A673 (cell line): Measurements from ENCODE around the gene FOXC2. TPM values are rescaled to one million over a fixed set of nuclear protein-coding genes. Genes with fewer than 3 reads are reported as not detected.

Experiments used
- BruUV-seq: library from RNA; stranded (reverse); fragments of 400-500 nt; replicated peaks from 2 replicates; lab custom pipeline; 2021; lab: Mats Ljungman, UMichigan
- CTCF ChIA-PET: fragments of 300-600 bp; sonication (Branson Sonifier 250); formaldehyde crosslinking; loops from one replicate; lab custom pipeline; 2022; ENCODE audit warnings: antibody characterized with exemption; lab: Charles Lee
- POLR2A ChIA-PET: fragments of 300-600 bp; sonication (Branson Sonifier 250); formaldehyde crosslinking; loops from one replicate; lab custom pipeline; 2022; ENCODE audit warnings: antibody characterized with exemption; ENCODE audit not compliant: low non-redundant PET; lab: Charles Lee
- DNase-seq: peaks from one replicate; pipeline ENCODE4 v3.0.0-alpha.2; 2015; ENCODE audit warnings: low spot score
- H3K27ac ChIP-seq: fragments of 200-600 bp; sonication (generic); 2 replicates; pipeline ENCODE4 v1.5.1; 2016; ENCODE audit warnings: mixed run types, low read depth, mild to moderate bottlenecking, mixed read lengths, antibody characterized with exemption, low read length; ENCODE audit not compliant: poor library complexity, severe bottlenecking
- H3K27me3 ChIP-seq: fragments of 200-600 bp; sonication (generic); replicated peaks from 2 replicates; pipeline ENCODE4 v1.6.1; 2017; ENCODE audit warnings: mixed run types, low read depth, mild to moderate bottlenecking, mixed read lengths, antibody characterized with exemption, low read length; ENCODE audit not compliant: insufficient read depth, poor library complexity
- H3K36me3 ChIP-seq: fragments of 200-600 bp; sonication (generic); 2 replicates; pipeline ENCODE4 v1.6.1; 2016; ENCODE audit warnings: mixed run types, mild to moderate bottlenecking, mixed read lengths, antibody characterized with exemption, low read length; ENCODE audit not compliant: insufficient read depth, poor library complexity, severe bottlenecking
- H3K4me1 ChIP-seq: fragments of 200-600 bp; sonication (generic); 2 replicates; pipeline ENCODE4 v1.6.1; 2017; ENCODE audit warnings: mixed run types, mild to moderate bottlenecking, mixed read lengths, antibody characterized with exemption, low read length; ENCODE audit not compliant: insufficient read depth, poor library complexity, severe bottlenecking
- H3K4me3 ChIP-seq: fragments of 200-600 bp; sonication (generic); 2 replicates; pipeline ENCODE4 v1.5.1; 2016; ENCODE audit warnings: low read depth, mixed run types, mild to moderate bottlenecking, mixed read lengths, low read length; ENCODE audit not compliant: poor library complexity, severe bottlenecking
- H3K9me3 ChIP-seq: fragments of 200-600 bp; sonication (generic); 2 replicates; pipeline ENCODE4 v1.6.1; 2016; ENCODE audit warnings: mixed run types, low read depth, mild to moderate bottlenecking, mixed read lengths, antibody characterized with exemption, low read length; ENCODE audit not compliant: poor library complexity, severe bottlenecking
- CTCF ChIP-seq: fragments of 300-800, 200-600 bp; sonication (generic); conservative IDR thresholded peaks from 2 replicates; pipeline ENCODE4 v1.5.1; 2017; ENCODE audit warnings: low read depth, mild to moderate bottlenecking, antibody characterized with exemption, low read length, moderate library complexity, mixed read lengths
- EZH2 ChIP-seq: fragments of 200-600 bp; sonication (generic); IDR thresholded peaks from 2 replicates; pipeline ENCODE4 v1.6.1; 2017; ENCODE audit warnings: borderline replicate concordance, low read depth, mild to moderate bottlenecking, mixed read lengths, antibody characterized with exemption, low read length; ENCODE audit not compliant: poor library complexity, severe bottlenecking
- intact Hi-C: fragments of 100-400 bp; cut with micrococcal nuclease; formaldehyde crosslinking; loops from one replicate; pipeline ENCODE4 v1.10.0; 2022; ENCODE audit not compliant: unreplicated experiment
- total RNA-seq: library from RNA; stranded (reverse); gene quantifications from 2 replicates; pipeline ENCODE4 v1.2.3, GENCODE V29; 2021

The FOXC2 gene
- total RNA-seq, 1 experiment from 2014 or later = 0.34 TPM

- H3K9me3 ChIP-seq = no peaks in the 10 kb centered on the region
- CTCF ChIA-PET = no interaction called here
- no peak for DNase-seq
- no peaks in the 10 kb centered on the region for H3K36me3 ChIP-seq
- H3K27me3 ChIP-seq = peaks cover 75% of the 10 kb centered on the region
- H3K4me3 ChIP-seq = no peak overlapping the region
- TF ChIP-seq CTCF (no peak), EZH2 (no peak)
- no peaks in the 10 kb centered on the region for H3K4me1 ChIP-seq
- POLR2A ChIA-PET = no interaction called here
- H3K27ac ChIP-seq = no peak overlapping the region
- BruUV-seq = no TSS peak
- intact Hi-C loops = no loop called here
Observed at GRCh38 chr16:86524029-86524428, 42.6 kb upstream of the FOXC2 start.

GRCh38 chr16:86525696-86526095 lies 40.9 kb upstream of the FOXC2 start:
- H3K27me3 ChIP-seq = peaks cover 61% of the 10 kb centered on the region
- BruUV-seq = no TSS peak
- H3K27ac ChIP-seq = no peak overlapping the region
- POLR2A ChIA-PET = no interaction called here
- H3K9me3 ChIP-seq = no peaks in the 10 kb centered on the region
- intact Hi-C loops = no loop called here
- no peaks in the 10 kb centered on the region for H3K36me3 ChIP-seq
- TF ChIP-seq CTCF = no peak
- no peak for TF ChIP-seq EZH2
- no peak overlapping the region for H3K4me3 ChIP-seq
- H3K4me1 ChIP-seq = no peaks in the 10 kb centered on the region
- CTCF ChIA-PET = no interaction called here
- DNase-seq = no peak

- no peak overlapping the region for H3K4me3 ChIP-seq
- ChIA-PET CTCF (no interaction called here), POLR2A (no interaction called here)
- no TSS peak for BruUV-seq
- intact Hi-C loops = no loop called here
- H3K4me1 ChIP-seq = no peaks in the 10 kb centered on the region
- H3K9me3 ChIP-seq = no peaks in the 10 kb centered on the region
- no peaks in the 10 kb centered on the region for H3K36me3 ChIP-seq
- no peak for DNase-seq
- H3K27ac ChIP-seq = no peak overlapping the region
- peaks cover 45% of the 10 kb centered on the region for H3K27me3 ChIP-seq
- no peak for TF ChIP-seq CTCF
- TF ChIP-seq EZH2 = no peak
Observed at GRCh38 chr16:86527366-86527765, 39.3 kb upstream of the FOXC2 start.
